ENCODE measurements around the gene C19orf38.

The C19orf38 gene

DNA sequence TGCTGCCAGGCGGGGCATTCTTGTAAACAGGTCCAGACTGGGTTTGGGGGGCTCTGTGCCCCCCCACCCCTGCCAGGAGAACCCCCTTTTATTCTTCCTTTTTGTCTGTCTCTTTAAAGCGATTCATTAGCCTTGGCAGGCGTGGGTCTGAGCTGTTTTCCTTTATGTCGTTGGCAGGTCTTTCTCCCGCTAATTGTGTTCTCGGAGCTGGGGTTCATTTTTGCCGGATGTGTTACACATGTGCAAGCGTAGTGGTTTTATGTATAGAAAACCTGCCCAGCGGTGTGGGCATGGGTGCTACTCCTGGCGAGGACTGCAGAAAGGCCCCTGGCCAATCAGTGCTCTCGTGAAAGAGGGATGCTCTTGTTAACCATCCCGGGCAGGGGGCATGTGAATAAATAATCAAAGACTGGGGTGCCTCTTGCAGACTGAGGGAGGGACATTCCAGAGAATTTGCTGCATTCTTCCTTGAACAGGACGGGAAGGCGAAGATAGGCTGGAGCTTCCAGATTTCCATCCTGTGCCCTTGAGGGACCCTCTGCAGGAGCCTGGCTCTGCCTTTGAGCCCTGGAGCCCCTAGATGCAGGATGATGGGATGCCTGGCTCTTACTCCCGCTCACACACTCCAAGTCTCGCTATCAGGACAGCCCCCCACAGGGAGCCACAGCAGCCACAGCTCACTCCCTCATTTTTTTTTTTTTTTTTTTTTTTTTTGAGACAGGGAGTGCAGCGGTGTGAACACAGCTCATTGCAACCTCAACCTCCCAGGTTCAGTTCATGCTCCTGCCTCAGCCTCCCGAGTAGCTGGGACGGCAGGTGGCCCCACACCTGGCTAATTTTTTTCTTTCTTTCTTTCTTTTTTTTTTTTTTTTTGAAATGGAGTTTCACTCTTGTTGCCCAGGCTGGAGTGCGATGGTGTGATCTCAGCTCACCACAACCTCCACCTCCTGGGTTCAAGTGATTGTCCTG is 37.3 kb downstream of the C19orf38 start:
- DNase-seq (ENCODE audit: insufficient read length) (no peak), FAIRE-seq (no peak)
- TF ChIP-seq POLR2A (IDR thresholded peaks at IDR 0.05; ENCODE audit: low read depth, low read length) (no peak), TAF1 (IDR thresholded peaks at IDR 0.05; ENCODE audit: borderline replicate concordance, low read depth, low read length) (no peak), POLR2AphosphoS5 (IDR thresholded peaks at IDR 0.05; ENCODE audit: low read depth, low read length) (no peak)

DNA sequence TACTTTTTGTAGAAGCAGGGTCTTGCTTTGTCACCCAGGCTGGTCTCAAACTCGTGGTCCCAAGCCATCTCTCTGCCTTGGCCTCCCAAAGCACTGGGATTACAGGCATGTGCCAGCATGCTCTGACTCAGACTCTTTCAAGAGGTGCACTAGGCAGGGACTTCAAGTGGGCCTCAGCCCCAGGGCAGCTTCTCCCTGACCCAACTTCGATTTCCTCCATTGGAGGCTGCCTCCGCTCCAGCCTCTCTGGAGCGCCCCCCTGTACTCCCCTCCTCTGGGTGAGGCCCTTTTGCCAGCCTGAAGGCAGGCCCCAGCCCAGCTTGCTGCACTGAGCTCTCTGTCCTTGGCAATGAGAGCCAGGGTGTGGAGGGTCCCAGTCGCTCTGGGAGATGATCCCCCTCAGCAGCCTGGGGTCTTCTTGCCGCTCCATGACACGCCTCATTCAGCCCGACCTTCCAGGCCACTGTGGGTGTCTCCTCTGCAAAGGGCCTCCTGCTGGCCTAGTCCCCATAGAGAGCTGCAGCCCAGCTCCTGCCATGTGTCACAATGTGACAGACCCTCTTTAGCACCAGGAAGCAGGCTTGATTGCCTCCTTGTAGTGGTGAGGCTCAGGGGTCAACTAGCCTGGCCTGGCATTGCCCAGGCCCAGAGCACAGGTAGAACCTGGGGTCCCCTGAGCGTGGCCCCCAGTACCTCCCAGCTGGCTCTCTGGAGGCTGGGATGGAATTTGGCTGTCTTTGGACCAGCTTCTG is 39.6 kb downstream of the C19orf38 start:
- no peak for TF ChIP-seq POLR2A (IDR thresholded peaks at IDR 0.05; ENCODE audit: low read depth, low read length)
- no peak for TF ChIP-seq TAF1 (IDR thresholded peaks at IDR 0.05; ENCODE audit: borderline replicate concordance, low read depth, low read length)
- TF ChIP-seq POLR2AphosphoS5 (IDR thresholded peaks at IDR 0.05; ENCODE audit: low read depth, low read length): no peak
- DNase-seq (ENCODE audit: insufficient read length) (no peak), FAIRE-seq (no peak)

DNA sequence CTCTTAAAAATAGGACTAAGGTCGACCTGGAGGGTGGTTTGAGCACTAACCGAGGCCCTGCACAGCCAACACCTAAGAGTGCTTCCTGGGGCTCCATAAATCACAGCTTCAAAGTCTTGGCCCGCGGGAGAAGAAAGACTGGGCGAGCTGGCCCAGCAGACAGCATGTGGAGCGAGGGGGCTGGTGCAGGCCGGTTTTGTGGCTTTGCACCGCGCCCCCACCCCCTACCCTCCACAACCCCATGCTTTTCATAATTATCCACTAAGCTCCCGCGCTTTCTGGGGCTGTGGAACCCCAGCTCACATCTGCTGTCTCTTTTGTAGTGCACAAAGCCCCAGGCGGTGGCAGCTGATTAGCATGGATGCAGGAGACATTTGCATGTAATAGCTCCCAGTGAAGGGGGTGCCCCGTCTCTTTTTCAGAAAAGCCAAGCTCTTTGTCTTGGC is 40.2 kb downstream of the C19orf38 start:
- no peak for DNase-seq (ENCODE audit: insufficient read length)
- TF ChIP-seq POLR2A (IDR thresholded peaks at IDR 0.05; ENCODE audit: low read depth, low read length) (no peak), POLR2AphosphoS5 (IDR thresholded peaks at IDR 0.05; ENCODE audit: low read depth, low read length) (no peak), TAF1 (IDR thresholded peaks at IDR 0.05; ENCODE audit: borderline replicate concordance, low read depth, low read length) (no peak)
- peak; percentile 78 for FAIRE-seq

DNA sequence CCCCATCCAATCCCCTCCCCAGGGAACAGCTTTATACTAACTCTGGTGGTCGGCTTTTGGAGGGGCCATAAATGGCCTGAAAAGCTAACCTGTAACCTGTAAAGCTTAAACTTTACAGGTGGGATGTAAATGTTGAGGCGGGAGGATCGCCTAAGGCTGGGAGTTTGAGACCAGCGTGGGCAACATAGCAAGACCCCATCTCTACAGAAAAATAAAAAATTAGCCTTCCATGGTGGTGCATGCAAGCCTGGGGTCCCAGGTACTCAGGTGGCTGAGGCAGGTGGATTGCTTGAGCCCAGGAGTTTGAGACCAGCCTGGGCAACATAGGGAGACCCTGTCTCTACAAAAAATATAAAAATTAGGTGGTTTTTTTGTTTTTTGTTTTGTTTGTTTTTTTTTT is 41.7 kb downstream of the C19orf38 start:
- TF ChIP-seq POLR2A (IDR thresholded peaks at IDR 0.05; ENCODE audit: low read depth, low read length): no peak
- TF ChIP-seq TAF1 (IDR thresholded peaks at IDR 0.05; ENCODE audit: borderline replicate concordance, low read depth, low read length): no peak
- TF ChIP-seq POLR2AphosphoS5 (IDR thresholded peaks at IDR 0.05; ENCODE audit: low read depth, low read length): no peak
- no peak for DNase-seq (ENCODE audit: insufficient read length)
- no peak for FAIRE-seq

DNA sequence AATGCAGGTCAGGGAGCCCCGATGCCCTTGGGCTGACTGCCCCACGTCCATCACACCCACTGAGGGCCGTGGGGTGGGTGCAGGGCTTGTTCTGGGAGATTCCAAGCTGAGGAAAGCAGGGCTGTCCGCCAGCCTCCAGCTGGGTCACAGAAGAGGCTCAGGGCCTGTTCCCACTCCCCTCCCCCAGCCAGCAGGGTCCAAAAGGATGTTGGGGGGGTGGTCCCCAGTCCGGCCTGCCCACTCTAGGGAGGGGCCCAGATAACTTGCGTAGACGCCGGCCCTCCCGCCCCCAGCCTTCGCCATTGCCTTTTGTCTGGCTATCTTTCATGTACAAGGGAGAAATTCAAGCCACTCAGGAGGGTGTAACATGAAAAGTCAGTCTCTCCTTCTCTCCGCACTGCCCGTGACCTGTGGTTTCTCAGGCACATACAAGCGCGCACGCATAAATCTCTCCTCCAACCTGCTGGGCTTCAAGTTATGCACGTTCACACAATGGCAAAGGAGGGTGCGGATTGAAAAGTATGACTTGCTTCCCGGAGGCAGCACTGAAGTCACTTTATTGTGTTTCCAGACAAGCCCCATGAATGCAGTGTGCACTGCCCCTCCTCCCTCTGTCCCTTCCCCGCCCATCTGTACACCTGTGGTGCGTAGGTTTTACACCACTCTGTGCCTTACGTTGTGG is 43.3 kb downstream of the C19orf38 start:
- FAIRE-seq (peak; percentile 36), DNase-seq (ENCODE audit: insufficient read length) (no peak)
- no peak for TF ChIP-seq POLR2AphosphoS5 (IDR thresholded peaks at IDR 0.05; ENCODE audit: low read depth, low read length)

DNA sequence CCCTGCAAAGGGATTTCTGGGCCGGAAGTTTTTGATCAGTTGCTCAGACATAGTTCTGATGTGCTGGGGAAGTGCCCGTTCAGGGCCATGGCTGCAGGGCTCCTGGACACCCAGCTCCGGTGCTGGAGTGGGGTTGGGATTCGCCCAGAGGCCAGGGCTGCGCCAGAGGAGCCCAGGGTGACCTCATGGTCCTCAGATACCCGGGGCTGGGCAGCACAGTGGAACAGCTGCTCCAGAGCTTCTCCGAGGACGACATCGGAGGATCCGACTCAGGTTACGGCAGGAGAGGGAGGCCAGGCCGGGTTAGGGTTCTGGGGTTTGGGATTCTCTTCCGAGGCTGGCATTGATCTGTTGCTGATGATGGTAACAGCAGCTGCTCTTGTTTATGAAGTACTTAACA is 44.0 kb downstream of the C19orf38 start:
- TF ChIP-seq TAF1 (IDR thresholded peaks at IDR 0.05; ENCODE audit: borderline replicate concordance, low read depth, low read length) (no peak), POLR2AphosphoS5 (IDR thresholded peaks at IDR 0.05; ENCODE audit: low read depth, low read length) (no peak), POLR2A (IDR thresholded peaks at IDR 0.05; ENCODE audit: low read depth, low read length) (no peak)
- FAIRE-seq (no peak), DNase-seq (ENCODE audit: insufficient read length) (no peak)

DNA sequence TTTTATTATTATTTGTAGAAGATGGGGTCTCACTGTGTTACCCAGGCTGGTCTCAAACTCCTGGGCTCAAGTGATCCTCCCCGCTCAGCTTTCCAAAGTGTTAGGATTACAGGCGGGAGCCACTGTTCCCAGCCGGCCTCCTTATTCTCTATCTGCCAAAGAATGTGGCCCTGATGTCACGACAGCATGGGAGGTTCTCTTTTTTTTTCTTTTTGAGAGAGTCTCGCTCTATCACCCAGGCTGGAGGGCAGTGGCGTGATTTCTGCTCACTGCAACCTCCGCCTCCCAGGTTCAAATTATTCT is 46.6 kb downstream of the C19orf38 start:
- DNase-seq (ENCODE audit: insufficient read length) (no peak), FAIRE-seq (no peak)
- TF ChIP-seq TAF1 (IDR thresholded peaks at IDR 0.05; ENCODE audit: borderline replicate concordance, low read depth, low read length) (no peak), POLR2A (IDR thresholded peaks at IDR 0.05; ENCODE audit: low read depth, low read length) (no peak), POLR2AphosphoS5 (IDR thresholded peaks at IDR 0.05; ENCODE audit: low read depth, low read length) (no peak)

DNA sequence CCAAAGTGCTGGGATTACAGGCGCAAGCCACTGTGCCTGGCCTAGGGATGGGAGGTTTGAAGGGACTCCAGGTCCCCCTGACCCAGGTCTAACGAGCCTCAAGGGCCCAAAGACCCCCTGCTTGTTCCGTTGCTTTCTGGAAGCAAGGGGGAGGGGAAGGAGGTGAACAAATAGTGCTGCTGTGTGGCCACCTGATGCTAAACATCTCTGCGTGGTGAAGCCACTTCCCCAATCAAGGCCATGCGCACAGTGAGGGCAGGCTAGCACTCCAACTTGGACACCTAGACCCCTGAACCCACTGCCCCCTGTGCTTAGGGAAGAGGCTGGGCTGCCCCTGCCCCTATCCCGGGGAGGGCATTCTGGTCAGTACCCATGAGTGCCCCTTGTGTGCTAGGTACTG is 47.1 kb downstream of the C19orf38 start:
- DNase-seq (ENCODE audit: insufficient read length) (no peak), FAIRE-seq (no peak)
- TF ChIP-seq POLR2AphosphoS5 (IDR thresholded peaks at IDR 0.05; ENCODE audit: low read depth, low read length) (no peak), POLR2A (IDR thresholded peaks at IDR 0.05; ENCODE audit: low read depth, low read length) (no peak), TAF1 (IDR thresholded peaks at IDR 0.05; ENCODE audit: borderline replicate concordance, low read depth, low read length) (no peak)

DNA sequence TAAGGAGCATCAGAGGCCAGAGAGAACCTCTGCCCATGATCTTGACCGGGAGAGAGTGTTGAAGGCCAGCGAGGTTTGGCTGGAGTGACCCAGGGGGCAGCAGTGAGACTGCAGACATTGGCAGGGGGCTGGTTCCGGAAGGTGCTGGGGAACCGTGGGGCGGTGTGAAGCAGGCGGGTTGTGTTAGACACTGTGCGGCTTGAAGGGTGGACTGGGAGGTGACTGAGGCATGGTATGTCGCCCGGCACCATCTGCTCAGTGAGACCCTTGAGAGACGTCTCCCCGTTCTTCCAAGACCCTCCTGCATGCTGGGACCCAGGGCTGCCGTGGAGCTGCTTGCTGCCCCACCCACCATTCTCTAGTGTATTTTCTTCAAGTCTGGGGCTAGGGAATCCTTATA is 47.7 kb downstream of the C19orf38 start:
- FAIRE-seq (no peak), DNase-seq (ENCODE audit: insufficient read length) (no peak)
- TF ChIP-seq POLR2AphosphoS5 (IDR thresholded peaks at IDR 0.05; ENCODE audit: low read depth, low read length): no peak
- TF ChIP-seq TAF1 (IDR thresholded peaks at IDR 0.05; ENCODE audit: borderline replicate concordance, low read depth, low read length): no peak

DNA sequence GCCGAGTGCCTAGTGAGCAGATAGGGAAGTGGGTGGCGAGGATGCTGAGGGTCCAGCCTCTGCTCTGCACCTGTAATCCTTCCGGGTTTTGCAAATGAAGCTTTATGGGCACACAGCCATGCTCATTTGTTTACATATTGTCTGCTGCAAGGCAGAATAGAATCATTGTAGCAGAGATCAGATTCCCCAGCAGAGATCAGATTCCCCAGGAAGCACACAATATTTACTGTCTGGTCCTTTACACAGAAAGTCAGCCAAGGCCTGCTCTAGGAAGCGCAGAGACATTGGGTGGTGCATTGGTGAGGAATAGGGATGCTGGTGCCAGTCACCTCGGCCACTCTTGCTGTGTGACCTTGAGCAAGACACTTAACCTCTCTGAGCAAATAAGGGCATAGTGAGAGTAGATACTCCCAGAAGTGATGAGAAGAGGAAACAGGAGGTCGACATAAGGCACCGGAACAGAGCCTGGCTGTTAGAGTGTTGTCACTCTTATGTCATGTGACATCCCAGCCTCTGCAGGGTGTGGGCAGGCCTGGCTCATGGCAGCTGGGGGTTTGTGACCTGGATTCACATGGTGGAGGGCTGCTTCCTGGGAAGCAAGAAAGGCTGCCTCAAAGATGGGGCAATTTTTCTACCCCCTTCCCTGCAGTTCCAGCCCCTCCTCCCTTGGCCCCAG is 48.8 kb downstream of the C19orf38 start:
- FAIRE-seq: no peak
- DNase-seq (ENCODE audit: insufficient read length): no peak
- no peak for TF ChIP-seq TAF1 (IDR thresholded peaks at IDR 0.05; ENCODE audit: borderline replicate concordance, low read depth, low read length)
- TF ChIP-seq POLR2AphosphoS5 (IDR thresholded peaks at IDR 0.05; ENCODE audit: low read depth, low read length): no peak
- no peak for TF ChIP-seq POLR2A (IDR thresholded peaks at IDR 0.05; ENCODE audit: low read depth, low read length)

DNA sequence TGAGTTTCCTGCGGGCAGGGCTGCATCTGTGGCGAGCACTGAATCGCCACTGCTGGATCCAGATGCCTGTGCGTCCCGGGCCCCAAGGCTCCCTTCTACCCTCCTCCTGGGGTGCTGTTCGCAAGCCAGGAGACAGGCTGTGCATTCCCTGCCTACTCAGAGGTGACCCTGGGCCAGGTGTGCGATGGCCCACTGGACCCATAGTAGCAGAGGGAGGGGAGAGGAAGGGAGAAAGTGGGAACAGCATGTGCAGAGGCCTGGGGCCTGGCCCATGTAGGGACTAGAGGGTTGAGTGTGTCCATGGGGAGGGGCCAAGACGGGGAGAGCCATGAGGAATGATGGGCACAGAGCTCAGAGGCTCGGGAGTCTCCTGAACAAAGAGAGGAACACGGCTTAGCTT is 50.4 kb downstream of the C19orf38 start:
- FAIRE-seq (no peak), DNase-seq (ENCODE audit: insufficient read length) (no peak)
- TF ChIP-seq POLR2A (IDR thresholded peaks at IDR 0.05; ENCODE audit: low read depth, low read length) (no peak), POLR2AphosphoS5 (IDR thresholded peaks at IDR 0.05; ENCODE audit: low read depth, low read length) (no peak), TAF1 (IDR thresholded peaks at IDR 0.05; ENCODE audit: borderline replicate concordance, low read depth, low read length) (no peak)
